ACHN (cell line): ENCODE results near the gene CARD6.
"Not testable (repeated sequence)": the region's sequence is repeated elsewhere in the genome, so short reads cannot be mapped to it uniquely, and the experiment has no call there.

Experiments
- DNase-seq: peaks from one replicate; pipeline ENCODE4 v3.0.0-alpha.2; 2015
- in situ Hi-C: cut with HindIII; loops from 2 replicates; pipeline ENCODE4 v1.10.0; 2017; ENCODE audit warnings: low sequenced_read_pairs, low pct_ligation_motif_present, low pct_unique_long_range_greater_than_20kb

Gene CARD6

GRCh38 chr5:40865004-40865403 is 23.8 kb downstream of the CARD6 start:
- DNase-seq, in situ Hi-C loops: not testable (repeated sequence)

GRCh38 chr5:40866844-40867243 is 25.7 kb downstream of the CARD6 start:
- DNase-seq: no peak
- in situ Hi-C loops: no loop called here

GRCh38 chr5:40869384-40869783 is 28.2 kb downstream of the CARD6 start:
- no peak for DNase-seq
- in situ Hi-C loops: no loop called here

- in situ Hi-C loops: no loop called here
- no peak for DNase-seq
Measured at GRCh38 chr5:40871177-40871576, 30.0 kb downstream of the CARD6 start.

GRCh38 chr5:40872253-40872652 is 31.1 kb downstream of the CARD6 start:
- in situ Hi-C loops: not testable (repeated sequence)

GRCh38 chr5:40873286-40873880 is 32.2 kb downstream of the CARD6 start:
- in situ Hi-C loops: no loop called here

More at GRCh38 chr5:40872253-40872652, 31.1 kb downstream of the CARD6 start:
- not testable (repeated sequence) for DNase-seq

GRCh38 chr5:40875958-40876357 is 34.8 kb downstream of the CARD6 start:
- in situ Hi-C loops: no loop called here
- DNase-seq: no peak

More at GRCh38 chr5:40873286-40873880, 32.2 kb downstream of the CARD6 start:
- DNase-seq: no peak

GRCh38 chr5:40877371-40877988 is 36.3 kb downstream of the CARD6 start:
- in situ Hi-C loops: no loop called here

GRCh38 chr5:40879163-40879942 is 38.2 kb downstream of the CARD6 start:
- peak; percentile 25 for DNase-seq

More at GRCh38 chr5:40877371-40877988, 36.3 kb downstream of the CARD6 start:
- no peak for DNase-seq

GRCh38 chr5:40882291-40882690 is 41.1 kb downstream of the CARD6 start:
- in situ Hi-C loops: no loop called here
- DNase-seq: no peak

More at GRCh38 chr5:40879163-40879942, 38.2 kb downstream of the CARD6 start:
- in situ Hi-C loops: no loop called here

- in situ Hi-C loops, DNase-seq: not testable (repeated sequence)
Measured at GRCh38 chr5:40883051-40883450, 41.9 kb downstream of the CARD6 start.

GRCh38 chr5:40895440-40896425 is 54.6 kb downstream of the CARD6 start:
- in situ Hi-C loops, DNase-seq: not testable (repeated sequence)

- in situ Hi-C loops: no loop called here
- DNase-seq: peak; percentile 55
Measured at GRCh38 chr5:40904205-40904993, 63.2 kb downstream of the CARD6 start.

GRCh38 chr5:40904994-40905306 is 63.8 kb downstream of the CARD6 start:
- no peak for DNase-seq
- in situ Hi-C loops: no loop called here

- DNase-seq: no peak
- in situ Hi-C loops: no loop called here
Measured at GRCh38 chr5:40906351-40906751, 65.2 kb downstream of the CARD6 start.

- DNase-seq: no peak
- in situ Hi-C loops: no loop called here
Measured at GRCh38 chr5:40909264-40909663, 68.1 kb downstream of the CARD6 start, which contains the start of gene C7. Gene C7, plus strand, starts transcription at chr5:40909497. Its CDS starts 114 bp downstream, at chr5:40909611.

GRCh38 chr5:40909723-40910122 is 68.6 kb downstream of the CARD6 start:
- in situ Hi-C loops: no loop called here
- DNase-seq: no peak
